K562 (cell line): ENCODE measurements around the gene PKLR. TPM values are rescaled to one million over a fixed set of nuclear protein-coding genes. Genes with fewer than 3 reads are reported as not detected.

Experiments
- BRD4 ChIP-seq: fragments of 200-600 bp; sonication (generic); IDR thresholded peaks from 2 replicates; pipeline ENCODE4 v1.6.1; 2017; ENCODE audit warnings: inconsistent platforms
- CAMTA2 ChIP-seq: fragments of 250-450 bp; sonication (Bioruptor Pico); conservative IDR thresholded peaks from 2 replicates; pipeline ENCODE4 v1.5.1; 2022
- CBX2 ChIP-seq: fragments of 200-600 bp; sonication (generic); IDR thresholded peaks from one replicate; pipeline ENCODE4 v1.6.1; 2012; ENCODE audit warnings: mild to moderate bottlenecking, low read length, inconsistent platforms; ENCODE audit not compliant: insufficient read depth, poor library complexity, severe bottlenecking
- ERF ChIP-seq: fragments of 450-650 bp; formaldehyde crosslinking; IDR thresholded peaks from 2 replicates; pipeline ENCODE4 v1.4.0; 2020; ENCODE audit warnings: mild to moderate bottlenecking, mixed read lengths
- FOS ChIP-seq: IDR thresholded peaks from 3 replicates; pipeline ENCODE4 v1.6.1; 2011; ENCODE audit not compliant: insufficient read length; ENCODE audit errors: extremely low read depth
- GABPB1 ChIP-seq: sonication (generic); formaldehyde crosslinking; IDR thresholded peaks from 2 replicates; pipeline ENCODE4 v1.8.0; 2022; ENCODE audit warnings: mild to moderate bottlenecking, missing genetic modification reagents
- HDAC8 ChIP-seq: fragments of 450-650 bp; IDR thresholded peaks from 2 replicates; pipeline ENCODE4 v1.6.1; 2016; ENCODE audit warnings: mild to moderate bottlenecking, missing genetic modification characterization, moderate library complexity, missing compliant biosample characterization
- KAT8 ChIP-seq: fragments of 450-650 bp; IDR thresholded peaks from 2 replicates; pipeline ENCODE4 v1.6.1; 2016; ENCODE audit warnings: low read depth, mild to moderate bottlenecking
- OTX1 ChIP-seq: fragments of 450-650 bp; formaldehyde crosslinking; IDR thresholded peaks from 2 replicates; pipeline ENCODE4 v1.4.0; 2022; ENCODE audit warnings: mild to moderate bottlenecking
- PML ChIP-seq: IDR thresholded peaks from 2 replicates; pipeline ENCODE4 v1.6.1; 2012; ENCODE audit warnings: low read length, inconsistent platforms
- POLR2B ChIP-seq: fragments of 450-650 bp; IDR thresholded peaks from 2 replicates; pipeline ENCODE4 v1.6.1; 2018; ENCODE audit warnings: low read depth; ENCODE audit not compliant: partially characterized antibody
- POU5F1 ChIP-seq: fragments of 150-350 bp; IDR thresholded peaks from 2 replicates; pipeline ENCODE4 v1.6.1; 2014; ENCODE audit warnings: borderline replicate concordance, low read length, low read depth, mild to moderate bottlenecking; ENCODE audit not compliant: partially characterized antibody
- RBM39 ChIP-seq: fragments of 200-400 bp; formaldehyde crosslinking; optimal IDR thresholded peaks from 2 replicates; pipeline ENCODE3; 2018; ENCODE audit warnings: low read depth, low read length
- TCF7L2 ChIP-seq: fragments of 150-350 bp; IDR thresholded peaks from 2 replicates; pipeline ENCODE4 v1.6.1; 2016; ENCODE audit warnings: low read depth, mild to moderate bottlenecking, low read length, moderate library complexity
- U2AF1 ChIP-seq: fragments of 200-400 bp; formaldehyde crosslinking; optimal IDR thresholded peaks from 2 replicates; pipeline ENCODE3; 2017; ENCODE audit warnings: mild to moderate bottlenecking, low read depth, low read length, moderate library complexity
- ZBED1 ChIP-seq: IDR thresholded peaks from 2 replicates; pipeline ENCODE4 v1.6.1; 2014
- ZKSCAN8 ChIP-seq: fragments of 200-800 bp; sonication (Bioruptor generic); IDR thresholded peaks from 2 replicates; pipeline ENCODE4 v1.6.1; 2016; ENCODE audit warnings: missing genetic modification characterization, missing compliant biosample characterization
- ZNF444 ChIP-seq: fragments of 250-450 bp; sonication (Bioruptor Pico); IDR thresholded peaks from 2 replicates; pipeline ENCODE4 v1.4.0; 2020; ENCODE audit warnings: mild to moderate bottlenecking, moderate library complexity
- polyA plus RNA-seq, 8 experiments: library from polyadenylated mRNA; depleted of rRNA in 4 of 8; stranded (reverse) in 5 of 8; unstranded in 3 of 8; fragments of >200 nt; fragmentation: Nextera tagmentation in 2 of 8; fragmentation: Illumina TruSeq in 1 of 8; extraction: Ambion mirVana in 2 of 8; extraction: Trizol in 1 of 8; gene quantifications; 2 replicates each; pipeline versions ENCODE4 v1.2.1 to v1.2.3, GENCODE V29; 2011 to 2014; ENCODE audit warnings: inconsistent platforms in 1 of 8, missing spikeins in 1 of 8
- total RNA-seq, 7 experiments: library from RNA; depleted of rRNA in 6 of 7; stranded (reverse); fragments of >200 nt in 6 of 7; fragmentation: Illumina TruSeq in 2 of 7; extraction: Trizol in 2 of 7; gene quantifications; 2 replicates each; pipeline versions ENCODE4 v1.2.1 to v1.2.3, GENCODE V29; 2011 to 2021; ENCODE audit warnings: low replicate concordance in 1 of 7
- TF ChIP-seq, protein P1 (sequence below): fragments of 450-650 bp; formaldehyde crosslinking; IDR thresholded peaks from 2 replicates; pipeline ENCODE4 v1.4.0; 2020; ENCODE audit warnings: mild to moderate bottlenecking, moderate library complexity
- TF ChIP-seq, protein P2 (sequence below), 3 experiments: fragments of 200-800 bp in 1 of 3; fragments of 250-450 bp in 1 of 3; fragments of 450-650 bp in 1 of 3; sonication (Bioruptor Pico) in 1 of 3; sonication (Bioruptor generic) in 1 of 3; formaldehyde crosslinking in 1 of 3; IDR thresholded peaks; 2 replicates each; pipeline versions ENCODE4 v1.6.1 to v1.8.0; 2016 to 2022; ENCODE audit warnings: mild to moderate bottlenecking in 2 of 3, missing genetic modification characterization in 2 of 3, missing compliant biosample characterization in 1 of 3, moderate library complexity in 1 of 3
- TF ChIP-seq, protein P3 (sequence below): fragments of 200-800 bp; sonication (Bioruptor generic); IDR thresholded peaks from 2 replicates; pipeline ENCODE4 v1.6.1; 2017; ENCODE audit warnings: missing genetic modification characterization, missing compliant biosample characterization

Gene PKLR
- total and polyA plus RNA-seq, 9 of the 15 experiments (the other 6 are each of a cell fraction or from before 2014, with no cell fraction given): 10.7 to 78.4 (median 38.2) TPM

- no peak for TF ChIP-seq KAT8
- TF ChIP-seq U2AF1: no peak
- no peak for TF ChIP-seq ZNF444
- TF ChIP-seq BRD4: no peak
- no peak for TF ChIP-seq CBX2
- TF ChIP-seq ZKSCAN8: no peak
- TF ChIP-seq ERF: no peak
- peak; percentile 44 for TF ChIP-seq RBM39
- TF ChIP-seq POU5F1: no peak
- TF ChIP-seq, protein P1, sequence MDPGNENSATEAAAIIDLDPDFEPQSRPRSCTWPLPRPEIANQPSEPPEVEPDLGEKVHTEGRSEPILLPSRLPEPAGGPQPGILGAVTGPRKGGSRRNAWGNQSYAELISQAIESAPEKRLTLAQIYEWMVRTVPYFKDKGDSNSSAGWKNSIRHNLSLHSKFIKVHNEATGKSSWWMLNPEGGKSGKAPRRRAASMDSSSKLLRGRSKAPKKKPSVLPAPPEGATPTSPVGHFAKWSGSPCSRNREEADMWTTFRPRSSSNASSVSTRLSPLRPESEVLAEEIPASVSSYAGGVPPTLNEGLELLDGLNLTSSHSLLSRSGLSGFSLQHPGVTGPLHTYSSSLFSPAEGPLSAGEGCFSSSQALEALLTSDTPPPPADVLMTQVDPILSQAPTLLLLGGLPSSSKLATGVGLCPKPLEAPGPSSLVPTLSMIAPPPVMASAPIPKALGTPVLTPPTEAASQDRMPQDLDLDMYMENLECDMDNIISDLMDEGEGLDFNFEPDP (CRISPR knock-in tag): no peak
- TF ChIP-seq OTX1 (CRISPR knock-in tag): no peak
- no peak for TF ChIP-seq TCF7L2
- TF ChIP-seq POLR2B: peak; percentile 64
- no peak for TF ChIP-seq CAMTA2 (CRISPR knock-in tag)
- TF ChIP-seq ZBED1: no peak
- no peak; the same call in 1 of the 2 replicates for TF ChIP-seq GABPB1 (CRISPR knock-in tag)
- TF ChIP-seq, protein P2, sequence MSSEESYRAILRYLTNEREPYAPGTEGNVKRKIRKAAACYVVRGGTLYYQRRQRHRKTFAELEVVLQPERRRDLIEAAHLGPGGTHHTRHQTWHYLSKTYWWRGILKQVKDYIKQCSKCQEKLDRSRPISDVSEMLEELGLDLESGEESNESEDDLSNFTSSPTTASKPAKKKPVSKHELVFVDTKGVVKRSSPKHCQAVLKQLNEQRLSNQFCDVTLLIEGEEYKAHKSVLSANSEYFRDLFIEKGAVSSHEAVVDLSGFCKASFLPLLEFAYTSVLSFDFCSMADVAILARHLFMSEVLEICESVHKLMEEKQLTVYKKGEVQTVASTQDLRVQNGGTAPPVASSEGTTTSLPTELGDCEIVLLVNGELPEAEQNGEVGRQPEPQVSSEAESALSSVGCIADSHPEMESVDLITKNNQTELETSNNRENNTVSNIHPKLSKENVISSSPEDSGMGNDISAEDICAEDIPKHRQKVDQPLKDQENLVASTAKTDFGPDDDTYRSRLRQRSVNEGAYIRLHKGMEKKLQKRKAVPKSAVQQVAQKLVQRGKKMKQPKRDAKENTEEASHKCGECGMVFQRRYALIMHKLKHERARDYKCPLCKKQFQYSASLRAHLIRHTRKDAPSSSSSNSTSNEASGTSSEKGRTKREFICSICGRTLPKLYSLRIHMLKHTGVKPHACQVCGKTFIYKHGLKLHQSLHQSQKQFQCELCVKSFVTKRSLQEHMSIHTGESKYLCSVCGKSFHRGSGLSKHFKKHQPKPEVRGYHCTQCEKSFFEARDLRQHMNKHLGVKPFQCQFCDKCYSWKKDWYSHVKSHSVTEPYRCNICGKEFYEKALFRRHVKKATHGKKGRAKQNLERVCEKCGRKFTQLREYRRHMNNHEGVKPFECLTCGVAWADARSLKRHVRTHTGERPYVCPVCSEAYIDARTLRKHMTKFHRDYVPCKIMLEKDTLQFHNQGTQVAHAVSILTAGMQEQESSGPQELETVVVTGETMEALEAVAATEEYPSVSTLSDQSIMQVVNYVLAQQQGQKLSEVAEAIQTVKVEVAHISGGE (CRISPR knock-in tag; IDR thresholded peaks at IDR 0.05): peak in 1 of 3 experiments; percentile 67; a peak in 1 of 6 replicates
- no peak for TF ChIP-seq HDAC8
- TF ChIP-seq, protein P3, sequence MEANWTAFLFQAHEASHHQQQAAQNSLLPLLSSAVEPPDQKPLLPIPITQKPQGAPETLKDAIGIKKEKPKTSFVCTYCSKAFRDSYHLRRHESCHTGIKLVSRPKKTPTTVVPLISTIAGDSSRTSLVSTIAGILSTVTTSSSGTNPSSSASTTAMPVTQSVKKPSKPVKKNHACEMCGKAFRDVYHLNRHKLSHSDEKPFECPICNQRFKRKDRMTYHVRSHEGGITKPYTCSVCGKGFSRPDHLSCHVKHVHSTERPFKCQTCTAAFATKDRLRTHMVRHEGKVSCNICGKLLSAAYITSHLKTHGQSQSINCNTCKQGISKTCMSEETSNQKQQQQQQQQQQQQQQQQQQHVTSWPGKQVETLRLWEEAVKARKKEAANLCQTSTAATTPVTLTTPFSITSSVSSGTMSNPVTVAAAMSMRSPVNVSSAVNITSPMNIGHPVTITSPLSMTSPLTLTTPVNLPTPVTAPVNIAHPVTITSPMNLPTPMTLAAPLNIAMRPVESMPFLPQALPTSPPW (CRISPR knock-in tag): peak; percentile 75
- TF ChIP-seq PML: peak; percentile 30; the same call in 1 of the 2 replicates
- TF ChIP-seq FOS: peak; percentile 79
Measured at GRCh38 chr1:155324037-155324716, 22.9 kb upstream of the PKLR start (continued).
